Fibroblast of mammary gland (primary cell): ENCODE measurements around the gene HSPB1.
A peak's percentile ranks its signal among the peaks of the same experiment; 100 is the strongest.

Experiments
- DNase-seq: peaks from one replicate; pipeline ENCODE4 v3.0.0-alpha.2; 2010; ENCODE audit warnings: low read depth
- H3K4me3 ChIP-seq: 2 replicates; pipeline ENCODE4 v1.5.1; 2011; ENCODE audit warnings: low read depth, mild to moderate bottlenecking, low read length, moderate library complexity; ENCODE audit not compliant: control insufficient read depth
- CTCF ChIP-seq: conservative IDR thresholded peaks from 2 replicates; pipeline ENCODE4 v1.5.1; 2011; ENCODE audit warnings: low read depth, low read length, inconsistent platforms; ENCODE audit not compliant: control insufficient read depth, insufficient read depth

HSPB1 gene

GRCh38 chr7:76338298-76339084 lies 36.0 kb downstream of the HSPB1 start:
- H3K4me3 ChIP-seq, result no peak overlapping the region
- DNase-seq, result no peak
- TF ChIP-seq CTCF, result no peak

- DNase-seq, result peak; percentile 73
- TF ChIP-seq CTCF, result no peak
- no peak overlapping the region for H3K4me3 ChIP-seq
Measured at GRCh38 chr7:76340617-76341131, 38.2 kb downstream of the HSPB1 start.

GRCh38 chr7:76342222-76342621 lies 39.7 kb downstream of the HSPB1 start:
- no peak for DNase-seq
- TF ChIP-seq CTCF, result no peak
- no peak overlapping the region for H3K4me3 ChIP-seq

- no peak for TF ChIP-seq CTCF
- no peak overlapping the region for H3K4me3 ChIP-seq
- peak; percentile 71 for DNase-seq
Measured at GRCh38 chr7:76343294-76343930, 40.9 kb downstream of the HSPB1 start.

- no peak overlapping the region for H3K4me3 ChIP-seq
- no peak for DNase-seq
- no peak for TF ChIP-seq CTCF
Measured at GRCh38 chr7:76343931-76344321, 41.5 kb downstream of the HSPB1 start.

GRCh38 chr7:76346097-76346496 lies 43.6 kb downstream of the HSPB1 start:
- no peak for TF ChIP-seq CTCF
- DNase-seq, result no peak
- H3K4me3 ChIP-seq, result no peak overlapping the region
